D721Med (cell line): ENCODE measurements around the gene TGM2.
"Not testable (repeated sequence)": the region's sequence is repeated elsewhere in the genome, so short reads cannot be mapped to it uniquely, and the experiment has no call there.

Experiments used
- DNase-seq: peaks from one replicate; pipeline ENCODE4 v3.0.0; 2011; ENCODE audit warnings: low spot score; ENCODE audit not compliant: insufficient read length
- FAIRE-seq: peaks from 2 replicates; lab custom pipeline; 2011; peaks lifted over from hg19 to GRCh38; lab: Jason Lieb, UNC
- TF ChIP-seq, protein P1 (sequence below): IDR thresholded peaks from 2 replicates; pipeline ENCODE4 v1.5.1; 2012; ENCODE audit warnings: mild to moderate bottlenecking, control low read depth; ENCODE audit not compliant: insufficient read depth; ENCODE audit errors: missing control alignments

The TGM2 gene

DNA sequence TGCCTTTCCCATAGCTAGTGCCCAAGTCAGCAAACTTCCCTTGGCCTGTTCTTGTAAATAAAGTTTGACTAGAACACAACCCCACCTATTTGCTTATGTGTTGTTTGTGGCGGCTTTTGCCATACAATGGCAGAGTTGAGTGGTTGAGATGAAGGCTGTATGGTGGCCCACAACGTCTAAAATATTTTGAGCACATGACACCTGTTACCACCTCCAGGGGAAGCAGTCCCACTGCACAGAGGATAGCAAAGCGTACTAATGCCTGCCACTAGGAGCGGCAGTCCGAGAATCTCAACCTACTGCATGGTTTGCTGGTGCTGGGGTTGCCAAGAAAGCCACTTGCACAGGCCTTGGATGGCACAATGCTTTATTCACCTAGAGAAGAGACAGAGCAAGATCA lies 58.6 kb downstream of the TGM2 start:
- no peak for DNase-seq
- TF ChIP-seq, protein P1, sequence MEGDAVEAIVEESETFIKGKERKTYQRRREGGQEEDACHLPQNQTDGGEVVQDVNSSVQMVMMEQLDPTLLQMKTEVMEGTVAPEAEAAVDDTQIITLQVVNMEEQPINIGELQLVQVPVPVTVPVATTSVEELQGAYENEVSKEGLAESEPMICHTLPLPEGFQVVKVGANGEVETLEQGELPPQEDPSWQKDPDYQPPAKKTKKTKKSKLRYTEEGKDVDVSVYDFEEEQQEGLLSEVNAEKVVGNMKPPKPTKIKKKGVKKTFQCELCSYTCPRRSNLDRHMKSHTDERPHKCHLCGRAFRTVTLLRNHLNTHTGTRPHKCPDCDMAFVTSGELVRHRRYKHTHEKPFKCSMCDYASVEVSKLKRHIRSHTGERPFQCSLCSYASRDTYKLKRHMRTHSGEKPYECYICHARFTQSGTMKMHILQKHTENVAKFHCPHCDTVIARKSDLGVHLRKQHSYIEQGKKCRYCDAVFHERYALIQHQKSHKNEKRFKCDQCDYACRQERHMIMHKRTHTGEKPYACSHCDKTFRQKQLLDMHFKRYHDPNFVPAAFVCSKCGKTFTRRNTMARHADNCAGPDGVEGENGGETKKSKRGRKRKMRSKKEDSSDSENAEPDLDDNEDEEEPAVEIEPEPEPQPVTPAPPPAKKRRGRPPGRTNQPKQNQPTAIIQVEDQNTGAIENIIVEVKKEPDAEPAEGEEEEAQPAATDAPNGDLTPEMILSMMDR = no peak
- FAIRE-seq = no peak

DNA sequence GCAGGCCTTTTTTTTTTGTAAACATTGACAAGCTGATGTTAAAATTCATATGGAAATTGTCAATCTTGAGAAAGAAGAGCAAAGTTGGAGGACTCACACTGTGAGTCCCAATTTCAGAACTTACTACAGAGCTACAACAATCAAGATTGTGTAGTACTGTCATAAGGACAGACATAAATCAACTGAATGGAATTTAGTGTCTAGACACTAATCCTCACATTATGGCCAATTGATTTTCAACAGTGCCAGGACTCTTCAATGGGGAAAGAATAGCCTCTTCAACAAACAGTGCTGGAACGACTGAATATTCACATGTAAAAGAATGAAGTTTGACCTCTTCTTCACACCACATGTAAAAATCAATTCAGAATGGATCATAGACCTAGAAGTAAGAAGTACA lies 60.8 kb downstream of the TGM2 start:
- TF ChIP-seq, protein P1 = no peak
- FAIRE-seq = no peak
- no peak for DNase-seq

DNA sequence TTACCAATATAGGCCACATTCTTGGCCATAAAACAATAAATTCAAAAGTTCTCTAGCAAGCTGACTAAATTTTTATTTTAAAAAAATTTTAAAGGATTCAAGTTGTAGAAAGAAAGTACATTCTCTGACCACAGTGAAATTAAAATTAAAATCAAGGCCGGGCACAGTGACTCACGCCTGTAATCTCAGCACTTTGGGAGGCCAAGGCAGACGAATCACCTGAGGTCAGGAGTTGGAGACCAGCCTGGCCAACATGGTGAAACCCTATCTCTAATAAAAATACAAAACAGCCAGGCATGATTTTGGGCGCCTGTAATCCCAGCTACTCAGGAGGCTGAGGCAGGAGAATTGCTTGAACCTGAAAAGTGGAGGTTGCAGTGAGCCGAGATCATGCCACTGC lies 62.9 kb downstream of the TGM2 start:
- DNase-seq, FAIRE-seq: not testable (repeated sequence)

DNA sequence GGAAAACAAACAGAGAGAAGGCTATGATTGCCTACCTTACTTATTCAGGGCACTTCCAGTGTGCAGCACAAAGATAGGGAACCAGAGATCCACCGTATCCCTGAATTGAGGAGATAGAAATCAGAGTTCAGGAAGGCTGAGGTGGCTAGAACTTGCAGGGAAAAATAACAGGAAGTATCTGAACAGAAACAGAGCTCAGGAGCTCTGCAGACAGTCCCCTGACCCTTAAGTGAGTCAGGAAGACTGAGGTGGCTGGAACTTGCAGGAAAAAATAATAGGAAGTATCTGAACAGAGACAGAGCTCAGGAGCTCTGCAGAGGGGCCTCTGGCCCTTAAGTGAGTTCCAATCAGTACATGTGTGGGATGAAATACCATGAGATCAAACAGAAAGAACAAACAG lies 66.1 kb downstream of the TGM2 start:
- TF ChIP-seq, protein P1 = no peak
- DNase-seq (no peak), FAIRE-seq (no peak)

DNA sequence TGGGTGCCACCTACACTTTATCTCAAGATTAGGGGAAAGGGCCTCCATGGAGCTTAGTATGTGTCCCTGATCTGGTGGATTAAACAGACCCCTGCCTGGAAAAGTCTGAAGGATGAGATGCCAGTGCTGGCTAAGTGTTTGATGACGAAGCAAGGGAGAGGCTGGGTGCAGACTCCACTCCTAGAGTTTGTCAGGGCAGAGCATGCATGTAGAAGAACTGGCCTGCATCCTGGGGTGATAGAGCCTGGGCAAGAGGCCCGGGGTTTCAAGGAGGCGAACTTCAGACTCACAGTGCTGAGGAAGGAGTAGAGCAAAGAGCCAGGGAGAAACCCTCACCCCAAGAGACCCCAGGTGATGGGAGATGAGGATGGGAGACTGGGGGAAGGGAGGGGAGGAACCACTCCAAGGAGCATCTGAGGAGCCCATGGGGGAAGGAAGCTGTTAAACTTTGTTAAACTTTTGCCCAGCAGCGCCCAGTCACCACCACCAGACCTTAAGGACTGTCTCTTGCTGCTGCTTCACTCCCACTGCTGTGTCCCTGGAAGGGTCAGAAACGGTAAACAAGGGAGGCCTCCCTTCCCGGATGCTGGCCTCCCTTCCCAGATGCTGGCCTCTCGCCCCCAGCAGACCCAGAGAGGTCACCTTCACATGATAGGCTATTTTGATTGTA lies 69.9 kb downstream of the TGM2 start:
- DNase-seq (no peak), FAIRE-seq (no peak)
- TF ChIP-seq, protein P1 = no peak

DNA sequence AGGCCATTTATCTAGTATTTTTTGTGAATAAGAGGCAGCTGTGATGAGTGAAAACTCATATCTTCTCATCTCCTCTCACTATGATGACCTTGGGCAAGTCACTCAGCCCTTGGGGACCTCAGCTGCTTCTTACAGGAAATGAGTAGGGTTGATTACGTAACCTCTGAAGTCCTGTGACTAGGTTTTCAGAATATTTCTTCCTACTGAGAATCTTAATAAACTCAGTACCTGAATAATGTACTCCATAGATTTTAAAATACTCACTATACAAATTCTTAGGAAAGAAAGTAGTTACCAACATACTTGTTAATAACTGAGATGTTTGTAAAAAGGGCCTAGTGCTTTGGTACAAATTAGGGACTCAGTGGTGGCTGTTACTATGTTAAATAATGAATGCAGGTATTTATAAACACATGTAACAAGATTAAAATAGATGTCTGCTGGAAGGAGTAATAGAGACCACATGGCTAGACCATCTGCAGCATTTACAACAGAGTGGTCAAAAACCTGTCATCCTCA lies 70.6 kb downstream of the TGM2 start:
- TF ChIP-seq, protein P1 = no peak
- no peak for FAIRE-seq
- no peak for DNase-seq

DNA sequence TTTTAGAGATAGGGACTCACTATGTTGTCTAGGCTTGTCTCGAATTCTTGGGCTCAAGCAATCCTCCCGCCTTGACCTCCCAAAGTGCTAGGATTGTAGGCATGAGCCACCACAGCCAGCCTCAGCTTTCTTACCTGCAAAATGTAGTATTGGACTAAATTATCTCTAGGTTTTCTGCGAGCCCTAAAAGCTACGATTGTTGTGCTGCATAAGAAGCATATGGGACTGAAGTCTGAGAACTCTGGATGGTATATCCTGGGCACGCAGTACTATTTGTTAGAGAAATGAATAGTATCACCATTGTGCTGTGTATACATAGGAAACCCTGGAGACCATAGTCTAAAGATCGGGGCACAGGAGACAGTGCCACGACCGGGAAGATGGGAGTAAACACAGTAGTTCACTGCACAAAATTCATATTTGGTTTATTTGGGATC lies 71.4 kb downstream of the TGM2 start:
- DNase-seq (no peak), FAIRE-seq (no peak)
- TF ChIP-seq, protein P1 = no peak

DNA sequence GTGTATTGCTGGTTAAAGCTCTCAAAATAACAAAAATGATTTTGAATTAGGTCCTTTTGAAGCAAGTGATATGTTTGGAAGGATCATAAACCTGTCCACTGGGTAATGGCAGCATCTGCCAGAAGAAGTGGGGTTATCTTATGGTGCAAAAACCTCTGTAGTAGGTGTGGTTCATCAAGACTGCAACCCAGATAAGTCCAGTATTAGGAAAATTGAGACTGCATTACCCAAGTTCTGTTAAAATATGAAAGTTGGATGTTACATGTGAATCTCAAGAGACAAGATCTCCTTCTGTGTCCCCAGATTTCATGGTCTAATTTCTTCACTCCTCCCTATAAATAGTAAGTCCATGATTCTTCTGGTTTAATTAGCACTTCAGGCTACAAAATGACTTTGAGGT lies 72.2 kb downstream of the TGM2 start:
- TF ChIP-seq, protein P1 = no peak
- DNase-seq (no peak), FAIRE-seq (no peak)
